GM19455 (cell line): ENCODE measurements around the gene LRRC8A.
A peak's percentile ranks its signal among the peaks of the same experiment; 100 is the strongest.
"Not testable (repeated sequence)": the region's sequence is repeated elsewhere in the genome, so short reads cannot be mapped to it uniquely, and the experiment has no call there.

Experiments
- ATAC-seq: cut with Tn5 transposase; IDR thresholded peaks from one replicate; pipeline ENCODE4 v1.9.1; 2021; ENCODE audit not compliant: unreplicated experiment

Gene LRRC8A

DNA sequence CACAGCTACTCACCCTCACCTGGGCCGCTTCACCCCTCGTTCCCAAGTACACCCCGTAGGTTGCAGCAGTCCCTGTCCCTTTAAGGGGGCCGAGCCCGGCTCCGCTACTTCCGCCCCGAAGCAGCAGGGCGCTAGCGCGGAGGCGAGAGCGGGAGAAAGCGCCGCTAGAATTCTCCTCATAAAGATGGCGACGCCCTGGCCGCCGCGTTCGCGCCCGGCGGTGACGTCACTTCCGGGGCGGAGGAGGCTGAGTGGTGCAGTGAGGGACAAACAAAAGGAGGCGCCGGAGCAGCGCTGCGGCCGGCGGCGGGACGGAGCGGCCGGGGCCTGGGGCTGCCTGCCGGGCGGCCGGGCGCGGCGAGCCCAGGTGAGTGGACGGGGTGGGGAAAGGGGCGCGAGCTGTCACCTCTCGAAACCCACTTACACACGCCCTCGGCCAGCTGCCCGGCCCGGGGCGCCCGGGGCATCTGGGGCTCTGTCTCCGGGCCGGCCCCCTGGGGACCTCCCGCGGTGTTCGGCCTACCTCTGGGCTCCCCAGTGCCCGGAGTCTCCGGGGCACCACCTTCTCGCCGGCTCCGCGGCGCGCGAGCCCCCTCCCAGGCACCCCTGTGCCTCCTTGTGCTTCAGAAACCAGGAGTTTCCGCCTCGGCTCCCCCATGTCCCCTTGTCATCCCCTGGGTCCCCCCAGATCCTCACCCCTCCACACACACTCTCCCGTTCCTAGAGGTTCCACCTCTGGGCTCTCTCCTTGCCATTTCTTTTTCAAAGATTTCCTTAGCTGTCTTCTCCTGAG, at the start of gene LRRC8A, which contains the start of gene KYAT1:
Gene LRRC8A (plus strand): TSS at position 250 of the 793 bp plus-strand sequence. CDS start 25,032 bp downstream, outside the sequence.
Gene KYAT1 (minus strand): TSS at position 67 of the 793 bp plus-strand sequence. CDS start 36,545 bp downstream, outside the sequence.
- ATAC-seq, result peak; percentile 86

DNA sequence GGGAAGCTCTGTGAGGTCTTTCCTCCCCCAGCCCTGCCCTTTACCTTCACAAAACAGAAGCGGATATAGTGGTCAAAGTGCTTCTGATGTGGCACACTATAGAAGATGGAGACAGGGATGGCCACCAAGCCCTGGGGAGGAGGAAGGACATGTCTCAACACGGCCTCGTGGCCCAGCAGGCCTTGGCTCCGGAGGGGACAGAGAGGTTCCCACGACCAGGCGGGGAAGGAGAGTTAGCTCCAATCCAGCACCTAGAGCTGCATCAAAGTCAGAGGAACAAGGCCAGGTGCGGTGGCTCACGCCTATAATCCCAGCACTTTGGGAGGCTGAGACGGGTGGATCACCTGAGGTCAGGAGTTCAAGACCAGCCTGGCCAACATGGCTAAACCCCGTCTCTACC, 48.2 kb upstream of the LRRC8A start:
- no peak for ATAC-seq

DNA sequence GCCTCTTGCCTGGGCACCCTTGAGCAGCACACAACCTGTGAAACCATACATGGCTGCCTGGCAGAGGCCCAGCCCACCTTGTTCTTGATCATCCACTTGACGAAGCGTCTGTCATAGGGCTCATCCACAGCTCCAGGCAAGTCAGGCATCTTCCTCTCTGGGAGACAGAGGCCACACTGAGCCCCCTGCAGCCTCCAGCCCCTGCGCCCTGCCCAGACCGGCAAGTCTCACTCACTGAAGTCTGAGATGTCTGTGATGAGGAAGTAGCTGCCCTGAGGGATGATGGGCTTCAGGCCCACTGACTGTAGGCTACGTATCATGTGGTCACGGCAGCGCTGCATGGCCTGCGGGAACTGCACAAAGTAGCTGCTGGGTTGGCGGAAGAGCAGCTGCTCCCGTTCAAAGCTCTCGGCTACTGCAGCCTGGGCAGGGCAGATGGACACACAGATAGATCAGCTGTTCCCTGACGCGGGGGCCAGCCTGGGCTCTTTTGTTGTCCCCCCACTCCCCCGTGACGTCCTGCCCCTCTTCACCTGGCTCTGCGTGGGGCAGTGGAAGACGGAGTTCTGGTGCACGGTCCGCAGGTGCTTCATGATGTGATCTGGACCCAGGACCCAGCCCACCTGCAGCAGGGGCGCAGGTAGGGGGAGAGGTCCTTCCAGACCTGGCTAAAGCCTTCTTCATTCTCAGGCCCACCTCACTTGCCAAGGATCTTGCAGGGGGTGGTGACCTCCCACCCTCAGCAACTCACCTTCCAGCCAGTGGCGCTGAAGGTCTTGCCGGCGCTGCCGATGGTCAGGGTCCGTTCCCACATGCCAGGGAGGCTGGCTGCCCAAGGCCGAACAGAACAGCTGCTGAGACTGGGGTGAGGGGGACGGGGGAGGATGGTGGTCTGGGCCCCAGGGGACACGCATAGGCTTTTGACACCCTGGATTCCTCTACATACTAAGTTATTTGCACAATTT, 46.4 kb upstream of the LRRC8A start:
- ATAC-seq, result no peak

DNA sequence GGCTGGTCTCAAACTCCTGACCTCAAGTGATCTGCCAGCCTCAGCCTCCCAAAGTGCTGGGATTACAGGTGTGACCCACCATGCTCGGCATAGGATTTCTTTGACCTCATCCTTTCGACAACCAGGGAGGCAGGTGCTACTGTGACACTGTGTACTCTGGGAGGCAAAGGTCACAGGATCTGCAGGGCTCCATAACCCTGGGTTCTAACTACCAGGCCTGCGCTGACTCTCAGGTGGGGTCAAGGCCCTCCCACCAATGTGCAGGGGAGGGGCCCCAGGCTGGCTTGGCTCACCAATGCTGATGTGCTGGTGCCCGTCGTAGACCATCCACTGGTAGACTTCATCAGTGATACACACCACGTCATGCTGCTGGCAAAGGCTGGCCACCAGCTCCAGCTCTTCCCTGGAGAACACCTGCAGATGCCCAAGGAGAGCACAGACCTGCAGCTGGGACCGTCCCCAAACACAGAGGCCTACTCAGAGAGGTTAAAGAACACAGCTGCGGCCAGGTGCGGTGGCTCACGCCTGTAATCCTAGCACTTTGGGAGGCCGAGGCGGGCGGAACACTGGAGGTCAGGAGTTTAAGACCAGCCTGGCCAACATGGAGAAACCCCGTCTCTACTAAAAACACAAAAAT, 45.3 kb upstream of the LRRC8A start:
- ATAC-seq, result no peak

DNA sequence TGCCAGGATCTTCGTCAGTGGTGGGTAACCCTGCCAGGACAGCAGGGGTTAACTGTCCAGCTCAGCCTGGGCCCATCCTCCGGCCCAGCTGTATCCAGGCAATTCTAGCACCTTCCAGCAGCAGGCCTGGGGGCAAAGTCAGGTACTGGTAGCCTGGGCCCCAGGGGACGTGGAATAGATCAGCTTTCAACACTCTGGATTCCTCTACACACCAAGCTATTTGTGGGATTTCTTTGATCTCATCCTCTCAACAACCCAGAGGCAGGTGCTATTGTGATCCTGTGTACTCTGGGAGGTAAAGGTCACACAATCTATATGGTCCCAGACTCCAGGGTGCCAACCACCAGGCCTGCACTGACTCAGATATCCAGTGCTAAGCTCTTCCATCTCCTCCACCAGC, 43.6 kb upstream of the LRRC8A start:
- no peak for ATAC-seq

DNA sequence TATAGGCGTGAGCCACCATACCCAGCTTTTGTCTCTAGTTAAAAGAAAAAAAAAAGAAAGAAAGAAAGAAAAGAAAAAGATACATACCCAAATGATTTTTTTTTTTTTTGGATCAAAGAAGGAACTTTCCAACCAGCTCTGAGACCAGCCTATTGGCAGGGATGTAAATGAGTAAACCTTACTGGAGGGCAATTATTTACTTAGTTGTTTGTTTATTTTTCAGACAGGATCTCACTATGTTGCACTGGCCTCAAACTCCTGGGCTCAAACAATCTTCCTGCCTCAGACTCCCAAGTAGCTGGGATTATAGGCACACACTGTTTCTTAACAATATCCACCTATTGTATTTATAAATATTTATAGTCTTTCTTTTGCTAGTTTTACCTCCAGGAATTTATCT, 41.4 kb upstream of the LRRC8A start:
- ATAC-seq, result no peak

DNA sequence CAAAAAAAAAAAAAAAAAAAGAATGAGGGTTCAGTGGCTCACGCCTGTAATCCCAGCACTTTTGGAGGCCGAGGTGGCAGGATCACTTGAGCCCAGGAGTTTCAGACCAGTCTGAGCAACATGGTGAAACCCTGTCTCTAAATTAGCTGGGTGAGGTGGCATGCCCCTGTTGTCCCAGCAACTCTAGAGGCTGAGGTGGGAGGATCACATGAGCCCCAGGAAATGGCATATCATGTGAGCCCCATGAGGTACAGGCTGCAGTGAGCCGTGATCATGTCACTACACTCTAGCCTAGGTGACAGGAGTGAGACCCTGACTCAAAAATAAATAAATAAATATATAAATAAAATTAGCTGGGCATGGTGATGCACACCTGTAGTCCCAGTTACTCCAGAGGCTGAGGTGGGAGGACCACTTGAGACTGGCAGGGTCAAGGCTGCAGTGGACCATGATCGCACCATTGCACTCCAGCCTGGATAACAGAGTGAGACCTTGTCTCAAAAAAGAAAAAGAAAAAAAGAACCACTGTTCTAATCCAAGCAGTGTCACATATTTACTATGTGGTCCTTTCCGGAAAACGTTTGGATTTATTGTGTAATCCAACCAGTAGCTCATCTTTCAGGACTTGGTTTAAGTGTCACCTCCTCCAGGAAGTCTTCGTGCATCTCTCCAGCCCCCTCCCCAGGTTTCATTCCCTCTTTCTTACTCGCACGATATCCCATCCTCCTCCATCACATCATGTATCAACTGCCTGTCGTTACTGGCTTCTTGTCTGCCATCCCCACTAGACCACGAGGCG, 40.0 kb upstream of the LRRC8A start:
- no peak for ATAC-seq

DNA sequence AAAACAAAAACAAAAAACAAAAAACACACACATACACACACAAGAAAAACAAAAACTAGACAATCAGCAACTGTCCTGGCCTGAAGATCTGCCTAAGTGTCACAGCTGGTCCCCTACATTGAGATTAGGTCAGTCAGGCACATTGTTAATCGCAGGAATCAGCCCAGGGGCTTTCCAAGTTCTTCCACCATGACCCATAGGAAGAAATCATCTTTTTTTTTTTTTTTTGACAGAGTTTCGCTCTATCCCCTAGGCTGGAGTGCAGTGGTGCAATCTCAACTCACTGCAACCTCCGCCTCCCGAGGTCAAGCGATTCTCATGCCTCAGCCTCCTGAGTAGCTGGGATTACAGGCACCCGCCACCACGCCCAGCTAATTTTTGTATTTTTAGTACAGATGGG, 38.8 kb upstream of the LRRC8A start:
- not testable (repeated sequence) for ATAC-seq

DNA sequence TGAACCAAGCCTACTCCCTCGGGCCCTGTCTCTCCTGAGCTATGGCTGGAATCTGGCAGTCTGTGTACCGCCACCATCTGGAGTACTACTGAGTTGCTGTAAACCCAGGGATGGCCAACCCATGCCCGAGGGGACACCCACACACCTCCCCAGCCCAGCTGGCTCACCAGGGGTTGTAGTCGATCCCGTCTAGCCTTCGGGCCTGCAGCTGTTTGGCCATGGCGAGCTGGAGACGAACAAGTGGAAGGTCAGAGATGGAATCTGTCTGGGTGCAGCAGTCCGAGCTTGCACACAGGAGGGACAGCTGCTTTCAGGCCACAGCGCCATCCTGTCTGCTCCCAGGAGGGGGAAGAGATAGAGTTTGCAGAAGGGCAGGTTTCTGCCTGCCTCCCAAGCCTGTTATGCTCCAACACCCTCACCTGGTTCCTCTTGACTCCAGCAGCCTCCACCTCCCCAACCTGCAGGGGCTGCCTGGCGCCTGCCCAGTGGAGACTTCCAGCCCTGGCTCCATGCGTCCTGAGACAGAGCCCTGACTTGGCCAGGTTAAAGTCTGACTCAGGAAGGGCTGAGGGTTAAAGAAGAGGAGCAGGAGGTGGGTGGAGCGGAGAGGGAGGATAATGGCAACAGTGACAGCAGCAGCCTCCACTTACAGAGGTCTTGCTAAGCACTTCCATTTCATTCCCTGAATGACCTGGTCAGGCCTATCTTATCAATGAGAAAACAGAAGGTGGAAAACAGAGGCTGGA, 36.6 kb upstream of the LRRC8A start:
- no peak for ATAC-seq

DNA sequence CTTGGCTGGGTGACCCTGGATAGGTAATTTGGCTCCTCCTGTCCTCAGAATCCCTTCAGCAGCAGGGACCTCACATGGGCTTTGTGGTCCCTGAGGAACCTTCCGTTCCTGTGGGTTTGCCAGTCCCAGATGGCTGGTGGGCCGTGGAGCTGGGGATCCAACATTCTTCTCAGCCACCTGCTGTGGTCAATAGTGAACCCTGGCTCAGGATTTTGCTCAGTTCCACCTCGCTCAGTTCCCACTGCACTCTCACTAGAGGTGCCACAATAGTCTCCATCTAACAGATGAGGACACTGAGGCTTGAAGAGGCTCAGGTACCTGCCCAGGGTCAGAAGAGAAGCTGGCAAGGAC, 35.3 kb upstream of the LRRC8A start:
- ATAC-seq, result no peak

DNA sequence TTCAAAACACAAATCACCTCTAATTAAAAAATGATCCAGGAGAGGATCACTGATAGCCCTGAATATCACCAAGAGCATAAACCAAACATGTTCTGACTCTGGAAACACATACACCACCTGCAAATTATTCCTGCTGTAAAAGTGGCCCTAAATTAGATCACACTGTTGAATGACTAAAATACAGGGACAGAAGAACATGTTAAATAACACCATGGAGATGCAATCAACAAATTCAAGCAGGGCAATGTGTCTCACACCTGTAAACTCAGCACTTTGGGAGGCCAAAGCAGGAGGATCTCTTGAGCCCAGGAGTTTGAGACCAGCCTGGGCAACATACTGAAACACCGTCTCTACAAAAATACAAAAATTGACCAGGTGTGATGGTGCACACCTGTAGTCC, 34.1 kb upstream of the LRRC8A start:
- no peak for ATAC-seq

DNA sequence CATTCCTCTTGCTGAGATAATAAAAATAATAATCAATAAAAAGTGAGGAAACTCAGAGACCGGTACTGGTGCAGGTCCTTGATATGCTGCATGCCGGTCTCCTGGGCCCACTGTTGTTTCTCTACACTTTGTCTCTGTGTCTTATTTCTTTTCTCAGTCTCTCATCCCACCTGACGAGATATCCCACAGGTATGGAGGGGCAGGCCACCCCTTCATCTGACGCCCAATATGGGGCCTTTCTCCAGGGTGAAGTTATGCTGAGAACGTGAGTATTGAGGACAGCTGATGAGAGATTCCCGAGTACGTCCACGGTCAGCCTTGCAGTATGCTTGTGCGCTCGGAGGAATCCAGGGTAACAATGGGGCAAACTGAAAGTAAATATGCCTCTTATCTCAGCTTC, 30.9 kb upstream of the LRRC8A start:
- ATAC-seq, result not testable (repeated sequence)

DNA sequence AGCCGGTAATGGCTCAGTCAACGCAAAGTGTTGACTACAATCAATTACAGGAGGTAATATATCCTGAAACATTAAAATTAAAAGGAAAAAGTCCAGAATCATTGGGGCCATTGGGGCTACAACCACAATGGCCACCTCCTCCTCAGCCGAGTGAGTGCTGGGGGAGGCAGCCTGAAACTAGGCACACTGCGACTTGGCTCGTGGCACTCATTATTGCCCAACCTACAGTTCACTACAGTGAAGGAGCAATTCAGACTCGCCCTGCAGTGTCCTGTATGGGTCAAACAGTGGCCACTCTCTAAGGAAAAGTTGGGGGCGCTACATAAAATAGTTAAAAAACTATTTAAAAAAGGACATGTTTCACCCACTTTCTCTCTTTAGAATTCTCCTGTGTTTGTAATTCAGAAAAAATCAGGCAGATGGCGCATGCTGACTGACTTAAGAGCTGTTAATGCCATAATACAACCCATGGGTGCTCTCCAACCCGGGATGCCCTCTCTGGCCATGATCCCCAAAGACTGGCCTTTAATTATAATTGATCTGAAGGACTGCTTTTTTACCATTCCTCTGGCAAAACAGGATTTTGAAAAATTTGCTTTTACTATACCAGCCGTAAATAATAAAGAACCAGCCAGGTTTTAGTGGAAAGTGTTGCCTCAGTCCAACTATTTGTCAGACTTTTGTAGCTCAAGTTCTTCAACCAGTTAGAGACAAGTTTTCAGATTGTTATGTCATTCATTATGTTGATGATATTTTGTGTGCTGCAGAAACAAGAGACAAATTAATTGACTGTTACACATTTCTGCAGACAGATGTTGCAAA, 29.9 kb upstream of the LRRC8A start:
- ATAC-seq, result not testable (repeated sequence)

DNA sequence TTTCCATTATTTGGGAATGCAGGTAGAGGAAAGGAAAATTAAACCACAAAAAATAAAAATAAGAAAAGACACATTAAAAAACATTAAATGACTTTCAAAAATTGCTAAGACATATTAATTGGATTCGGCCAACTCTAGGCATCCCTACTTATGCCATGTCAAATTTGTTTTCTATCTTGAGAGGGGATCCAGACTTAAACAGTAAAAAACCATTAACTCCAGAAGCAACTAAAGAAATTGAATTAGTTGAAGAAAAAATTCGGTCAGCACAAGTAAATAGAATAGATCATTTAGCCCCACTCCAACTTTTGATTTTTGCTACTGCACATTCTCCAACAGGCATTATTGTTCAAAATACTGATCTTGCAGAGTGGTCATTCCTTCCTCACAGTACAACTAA, 29.3 kb upstream of the LRRC8A start:
- ATAC-seq, result not testable (repeated sequence)

DNA sequence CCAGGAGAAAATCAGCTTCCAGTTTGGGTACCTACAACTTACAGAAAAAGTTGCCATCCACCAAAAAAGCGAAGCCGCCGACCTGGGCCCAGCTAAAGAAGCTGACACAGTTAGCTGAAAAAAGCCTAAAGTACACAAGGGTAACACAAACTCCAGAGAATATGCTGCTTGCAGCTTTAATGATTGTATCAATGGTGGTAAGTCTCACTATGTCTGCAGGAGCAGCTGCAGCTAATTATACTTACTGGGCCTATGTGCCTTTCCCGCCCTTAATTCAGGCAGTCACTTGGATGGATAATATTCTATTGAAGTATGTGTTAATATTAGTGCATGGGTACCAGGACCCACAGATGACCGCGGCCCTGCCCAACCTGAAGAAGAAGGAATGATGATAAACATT, 27.5 kb upstream of the LRRC8A start:
- ATAC-seq, result not testable (repeated sequence)

DNA sequence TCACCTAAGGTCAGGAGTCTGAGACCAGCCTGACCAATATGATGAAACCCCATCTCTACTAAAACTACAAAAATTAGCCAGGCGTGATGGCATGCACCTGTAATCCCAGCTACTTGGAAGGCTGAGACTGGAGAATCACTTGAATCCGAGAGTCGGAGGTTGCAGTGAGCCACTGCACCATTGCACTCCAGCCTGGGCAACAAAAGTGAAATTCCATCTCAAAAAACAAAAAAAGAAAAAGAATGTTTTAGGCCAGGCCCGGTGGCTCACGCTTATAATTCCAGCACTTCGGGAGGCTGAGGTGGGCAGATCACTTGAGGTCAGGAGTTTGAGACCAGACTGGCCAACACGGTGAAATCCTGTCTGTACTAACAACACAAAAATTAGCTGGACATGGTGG, 23.5 kb upstream of the LRRC8A start:
- ATAC-seq, result not testable (repeated sequence)

DNA sequence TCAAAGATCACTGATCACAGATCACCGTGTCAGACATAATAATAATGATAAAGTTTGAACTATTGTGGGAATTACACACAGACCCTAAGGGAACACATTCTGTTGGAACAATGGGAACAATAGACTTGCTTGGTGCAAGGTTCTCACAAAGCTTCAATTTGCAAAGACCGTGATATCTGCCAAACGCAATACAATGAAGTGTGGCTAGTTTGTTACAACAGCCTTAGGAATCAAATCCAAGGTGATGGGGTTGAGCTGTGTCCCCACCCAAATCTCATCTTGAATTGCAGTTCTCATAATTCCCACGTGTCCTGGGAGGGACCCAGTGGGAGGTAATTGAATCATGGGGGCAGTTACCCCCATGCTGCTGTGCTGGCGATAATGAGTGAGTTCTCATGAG, 21.0 kb upstream of the LRRC8A start:
- ATAC-seq, result no peak

DNA sequence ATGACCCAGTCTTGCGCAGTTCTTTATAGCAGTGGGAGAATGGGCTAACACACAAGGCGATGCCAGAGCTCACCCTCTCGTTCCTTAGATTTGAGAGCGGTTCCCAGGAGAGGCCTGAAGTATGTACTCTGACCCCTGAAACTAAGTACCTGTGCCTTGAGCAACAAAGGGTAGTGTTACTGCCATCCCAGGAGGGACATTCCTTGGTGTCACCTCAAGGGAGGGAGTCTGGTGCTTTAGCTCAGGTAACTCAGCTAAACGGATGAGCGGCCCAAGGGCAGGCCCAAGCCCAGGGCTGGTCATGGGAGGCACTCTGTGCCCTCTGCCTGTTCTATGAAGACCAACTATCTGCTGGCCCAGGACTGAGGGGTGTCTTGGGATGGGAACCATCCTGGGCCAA, 20.4 kb upstream of the LRRC8A start:
- ATAC-seq, result no peak

DNA sequence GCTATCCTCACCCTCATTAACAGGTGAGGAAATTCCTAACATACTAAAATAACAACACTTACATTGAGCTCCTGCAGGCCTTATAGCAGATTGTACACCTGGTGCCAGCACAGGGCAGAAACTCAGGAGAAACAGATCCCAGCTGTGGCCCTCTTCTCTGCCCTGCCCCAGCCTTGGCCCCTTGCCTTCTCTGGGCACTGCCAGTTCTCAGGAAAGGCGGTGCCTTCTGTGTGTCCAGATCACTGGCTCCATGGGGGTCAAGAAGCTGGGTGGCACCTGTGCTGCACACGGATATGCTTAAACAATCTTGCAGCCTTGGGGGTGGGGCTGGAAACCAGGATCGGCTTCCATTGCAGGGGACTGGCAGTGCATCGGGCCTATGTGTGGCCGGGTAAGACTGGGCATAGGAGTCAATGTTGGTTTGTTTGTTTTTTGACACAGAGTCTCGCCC, 19.5 kb upstream of the LRRC8A start:
- ATAC-seq, result no peak
